Fibroblast of gingiva (primary cell): ENCODE data around the gene CCR7.
A peak's percentile ranks its signal among the peaks of the same experiment; 100 is the strongest.

Experiments used
- DNase-seq: peaks from one replicate; pipeline ENCODE4 v3.0.0-alpha.2; 2011; ENCODE audit warnings: low read depth

The CCR7 gene

GRCh38 chr17:40516581-40517285, 48.5 kb downstream of the CCR7 start:
- DNase-seq = no peak

- DNase-seq = no peak
Observed at GRCh38 chr17:40515491-40516041, 49.7 kb downstream of the CCR7 start.

GRCh38 chr17:40515011-40515410, 50.3 kb downstream of the CCR7 start:
- DNase-seq = no peak

- DNase-seq = no peak
Observed at GRCh38 chr17:40514013-40514875, 51.0 kb downstream of the CCR7 start.

- peak; percentile 53 for DNase-seq
Observed at GRCh38 chr17:40511667-40512220, 53.5 kb downstream of the CCR7 start.

DNA sequence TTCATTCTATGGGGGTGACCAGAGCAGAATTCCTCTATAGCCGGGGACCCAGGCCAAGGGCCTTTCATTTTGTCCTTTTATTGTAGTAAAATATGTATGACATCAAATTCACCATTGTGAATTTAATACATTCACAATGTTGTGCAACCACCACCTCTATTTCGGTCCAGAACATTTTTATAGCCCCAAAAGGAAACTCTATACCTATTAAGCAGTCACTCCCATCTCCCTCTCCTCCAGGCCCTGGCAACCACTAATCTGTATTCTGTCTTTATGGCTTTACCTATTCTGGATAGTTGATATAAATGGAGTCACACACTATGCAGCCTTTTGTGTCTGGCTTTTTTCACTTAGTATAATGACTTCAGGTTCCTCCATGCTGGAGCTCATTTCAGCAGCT, 54.1 kb downstream of the CCR7 start:
- peak; percentile 70 for DNase-seq

DNA sequence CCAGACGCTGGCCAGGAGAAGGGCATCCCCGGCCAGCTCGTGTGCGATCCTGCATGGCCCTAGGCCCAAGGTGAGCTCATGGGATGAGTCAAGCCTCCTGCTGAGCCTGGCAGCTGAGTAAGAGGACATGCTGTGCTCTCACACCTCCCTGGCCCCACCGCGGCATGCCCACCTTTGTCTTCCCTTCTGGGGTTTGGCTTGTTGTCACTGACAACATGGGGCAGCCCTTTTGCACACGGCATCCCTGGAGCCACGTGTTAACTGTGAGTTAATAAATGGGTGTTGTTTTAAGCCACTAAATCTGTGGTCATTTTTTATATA, 55.0 kb downstream of the CCR7 start:
- DNase-seq = peak; percentile 70

GRCh38 chr17:40509626-40510327, 55.5 kb downstream of the CCR7 start:
- no peak for DNase-seq

GRCh38 chr17:40506786-40507185, 58.5 kb downstream of the CCR7 start:
- DNase-seq = no peak
